RWPE2 (cell line): Measurements from ENCODE around the gene CIITA.
A peak's percentile ranks its signal among the peaks of the same experiment; 100 is the strongest.

ENCODE experiments used
- ATAC-seq: fragments of 200-7000 bp; cut with Tn5 transposase; 3 replicates; pipeline ENCODE4 v1.9.1; 2021; ENCODE audit warnings: low read depth
- DNase-seq: peaks from one replicate; pipeline ENCODE4 v3.0.0-alpha.2; 2020; ENCODE audit warnings: low spot score
- H3K27ac ChIP-seq: fragments of 450-650 bp; 2 replicates; pipeline ENCODE4 v1.5.1; 2017; ENCODE audit warnings: mild to moderate bottlenecking; ENCODE audit not compliant: poor library complexity, severe bottlenecking
- H3K27me3 ChIP-seq: fragments of 250-450 bp; sonication (Bioruptor Pico); 2 replicates; pipeline ENCODE4 v1.5.1; 2021; ENCODE audit warnings: mild to moderate bottlenecking, moderate library complexity; ENCODE audit not compliant: insufficient read depth, poor library complexity, severe bottlenecking
- H3K36me3 ChIP-seq: fragments of 250-450 bp; sonication (Bioruptor Pico); 2 replicates; pipeline ENCODE4 v1.5.1; 2020; ENCODE audit warnings: low read depth, mild to moderate bottlenecking, moderate library complexity
- H3K4me1 ChIP-seq: fragments of 250-450 bp; sonication (Bioruptor Pico); 2 replicates; pipeline ENCODE4 v1.5.1; 2021; ENCODE audit warnings: mild to moderate bottlenecking, moderate library complexity; ENCODE audit not compliant: insufficient read depth, poor library complexity, severe bottlenecking
- H3K4me3 ChIP-seq: fragments of 250-450 bp; sonication (Bioruptor Pico); 2 replicates; pipeline ENCODE4 v1.5.1; 2021; ENCODE audit warnings: mild to moderate bottlenecking, moderate library complexity; ENCODE audit not compliant: severe bottlenecking
- H3K9me3 ChIP-seq: fragments of 250-450 bp; sonication (Bioruptor Pico); 2 replicates; pipeline ENCODE4 v1.5.1; 2021; ENCODE audit warnings: mild to moderate bottlenecking, moderate library complexity; ENCODE audit not compliant: severe bottlenecking
- CTCF ChIP-seq: fragments of 450-650 bp; IDR thresholded peaks from one replicate; pipeline ENCODE4 v1.5.1; 2017; ENCODE audit warnings: mild to moderate bottlenecking, moderate library complexity; ENCODE audit not compliant: poor library complexity, severe bottlenecking

Gene CIITA

GRCh38 chr16:10971560-10971961, 94.6 kb downstream of the CIITA start:
- H3K9me3 ChIP-seq = no peaks in the 10 kb centered on the region
- H3K4me1 ChIP-seq = peaks cover 4% of the 10 kb centered on the region
- peak; percentile 86 for TF ChIP-seq CTCF
- DNase-seq (no peak), ATAC-seq (peak; percentile 61)
- no peak overlapping the region for H3K27ac ChIP-seq
- no peaks in the 10 kb centered on the region for H3K27me3 ChIP-seq
- H3K36me3 ChIP-seq = peaks cover 27% of the 10 kb centered on the region
- H3K4me3 ChIP-seq = no peak overlapping the region

- no peaks in the 10 kb centered on the region for H3K9me3 ChIP-seq
- no peak for DNase-seq
- no peak overlapping the region for H3K4me3 ChIP-seq
- H3K4me1 ChIP-seq = peaks cover 4% of the 10 kb centered on the region
- H3K27me3 ChIP-seq = no peaks in the 10 kb centered on the region
- H3K27ac ChIP-seq = no peak overlapping the region
- H3K36me3 ChIP-seq = peaks cover 27% of the 10 kb centered on the region
- TF ChIP-seq CTCF = no peak
- ATAC-seq = no peak
Measured at GRCh38 chr16:10972108-10972818, 95.3 kb downstream of the CIITA start.

- H3K4me3 ChIP-seq = no peak overlapping the region
- TF ChIP-seq CTCF = no peak
- H3K36me3 ChIP-seq = peaks cover 27% of the 10 kb centered on the region
- peaks cover 4% of the 10 kb centered on the region for H3K4me1 ChIP-seq
- no peaks in the 10 kb centered on the region for H3K27me3 ChIP-seq
- H3K27ac ChIP-seq = no peak overlapping the region
- no peaks in the 10 kb centered on the region for H3K9me3 ChIP-seq
- no peak for ATAC-seq
- no peak for DNase-seq
Measured at GRCh38 chr16:10972819-10973464, 95.9 kb downstream of the CIITA start.

DNA sequence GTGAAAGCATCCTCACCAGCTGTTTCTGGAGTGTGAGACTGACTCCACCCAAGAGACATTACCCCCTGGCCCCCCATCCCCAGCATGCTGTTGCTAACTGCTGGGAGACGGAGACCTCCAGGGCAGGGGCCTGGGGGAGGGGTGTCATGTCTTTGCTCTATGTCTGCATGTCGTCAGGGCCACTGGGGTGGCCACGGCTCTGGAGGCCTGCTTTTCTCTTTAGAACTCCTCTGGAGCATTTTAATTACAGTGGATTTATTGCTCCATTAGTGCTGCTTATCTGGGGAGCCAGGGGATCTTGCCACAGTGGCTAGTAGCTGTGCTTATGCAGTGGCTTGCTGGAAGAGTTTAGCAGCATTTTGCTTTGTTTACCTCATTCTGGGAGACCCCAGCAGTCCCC, 99.6 kb downstream of the CIITA start:
- Histone ChIP-seq H3K9me3 (no peaks in the 10 kb centered on the region), H3K4me3 (no peak overlapping the region), H3K36me3 (peaks cover 27% of the 10 kb centered on the region), H3K27ac (no peak overlapping the region), H3K4me1 (peaks cover 14% of the 10 kb centered on the region), H3K27me3 (no peaks in the 10 kb centered on the region)
- TF ChIP-seq CTCF = no peak
- DNase-seq (no peak), ATAC-seq (no peak)

DNA sequence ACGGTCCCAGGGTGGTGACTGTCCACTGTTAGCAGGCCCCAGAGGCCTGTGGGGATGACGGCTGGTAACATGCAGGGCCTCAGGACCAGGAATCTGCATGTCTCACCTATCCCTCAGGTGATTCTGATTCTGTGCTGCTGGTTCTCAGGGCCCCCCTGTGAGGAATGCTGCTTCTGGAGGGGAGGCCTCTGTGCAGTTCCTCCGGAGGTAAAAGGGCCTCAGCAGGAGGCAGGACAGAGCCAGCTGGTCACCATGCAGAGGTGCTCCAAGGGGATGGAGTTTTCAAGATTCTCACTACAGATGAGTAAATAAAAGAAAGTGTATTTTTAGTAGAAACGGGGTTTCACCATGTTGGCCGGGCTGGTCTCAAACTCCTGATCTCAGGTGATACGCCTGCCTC, 101.1 kb downstream of the CIITA start:
- no peak for DNase-seq
- Histone ChIP-seq H3K36me3 (peaks cover 25% of the 10 kb centered on the region), H3K4me3 (no peak overlapping the region), H3K9me3 (no peaks in the 10 kb centered on the region), H3K27me3 (no peaks in the 10 kb centered on the region), H3K4me1 (peaks cover 12% of the 10 kb centered on the region), H3K27ac (no peak overlapping the region)
- TF ChIP-seq CTCF = no peak
- ATAC-seq = no peak
